Natural killer cell (primary cell): Measurements from ENCODE around the gene SYVN1. TPM values are rescaled to one million over a fixed set of nuclear protein-coding genes. Genes with fewer than 3 reads are reported as not detected.
A peak's percentile ranks its signal among the peaks of the same experiment; 100 is the strongest.

Experiments
- ATAC-seq, 3 donors: fragments of 150-1000 bp in 2 of 3; fragments of 200-7000 bp in 1 of 3; cut with Tn5 transposase; 1 replicate in 1 of 3; 2 replicates in 2 of 3; pipeline ENCODE4 v1.10.0; 2021; ENCODE audit warnings: mild to moderate bottlenecking in 2 of 3, moderate library complexity in 2 of 3
- DNase-seq, 2 donors: peaks; one replicate each; pipeline versions ENCODE4 v3.0.0 to v3.0.0-alpha.2; 2013 to 2021; ENCODE audit warnings: mixed read lengths in 1 of 2
- H3K27ac ChIP-seq: one replicate; pipeline ENCODE4 v1.5.1; 2013; ENCODE audit warnings: mild to moderate bottlenecking, low read length
- H3K27me3 ChIP-seq: one replicate; pipeline ENCODE4 v1.6.1; 2013; ENCODE audit warnings: low read length; ENCODE audit not compliant: control insufficient read depth, insufficient read depth
- H3K36me3 ChIP-seq: one replicate; pipeline ENCODE4 v1.6.1; 2013; ENCODE audit warnings: low read length; ENCODE audit not compliant: control insufficient read depth, insufficient read depth
- H3K4me1 ChIP-seq: one replicate; pipeline ENCODE4 v1.6.1; 2013; ENCODE audit warnings: low read length; ENCODE audit not compliant: control insufficient read depth, insufficient read depth
- H3K4me3 ChIP-seq: one replicate; pipeline ENCODE4 v1.5.1; 2013; ENCODE audit warnings: low read length
- H3K9me3 ChIP-seq: one replicate; pipeline ENCODE4 v1.6.1; 2013; ENCODE audit warnings: low read length; ENCODE audit not compliant: control insufficient read depth, insufficient read depth
- H3K27ac Mint-ChIP-seq, 2 donors: one replicate each; pipeline ENCODE4 v1.8.0; 2022; ENCODE audit warnings: mild to moderate bottlenecking in 2 of 2, mixed read lengths in 2 of 2, moderate library complexity in 1 of 2
- H3K27me3 Mint-ChIP-seq, 2 donors: one replicate each; pipeline ENCODE4 v1.8.0; 2022; ENCODE audit warnings: low read depth in 2 of 2, mixed read lengths in 2 of 2
- H3K36me3 Mint-ChIP-seq: one replicate; pipeline ENCODE4 v1.8.0; 2022; ENCODE audit warnings: mixed read lengths
- H3K4me1 Mint-ChIP-seq, 2 donors: one replicate each; pipeline ENCODE4 v1.8.0; 2022; ENCODE audit warnings: mixed read lengths in 2 of 2
- H3K4me3 Mint-ChIP-seq: one replicate; pipeline ENCODE4 v1.8.0; 2022; ENCODE audit warnings: mild to moderate bottlenecking, moderate library complexity, mixed read lengths
- H3K9me3 Mint-ChIP-seq, 2 donors: one replicate each; pipeline ENCODE4 v1.8.0; 2022; ENCODE audit warnings: mixed read lengths in 2 of 2
- WGBS: methylation state at CpG from one replicate; pipeline ENCODE4 v1.1.7; 2013; ENCODE audit warnings: missing lambda C conversion rate; ENCODE audit not compliant: insufficient coverage; 5-methylcytosine and 5-hydroxymethylcytosine counted together
- intact Hi-C: fragments of 100-400 bp; cut with micrococcal nuclease; formaldehyde crosslinking; loops from one replicate; pipeline ENCODE4 v1.14.2; 2022
- total RNA-seq, 4 donors: library from RNA; stranded (reverse); fragments of 120-200 nt in 1 of 4; gene quantifications; one replicate each; pipeline versions ENCODE4 v1.2.3 to v1.2.4, GENCODE V29; 2013 to 2022
- TF ChIP-seq, protein P1 (sequence below): fragments of 200-600 bp; IDR thresholded peaks from one replicate; pipeline ENCODE4 v1.8.0; 2022; ENCODE audit warnings: antibody characterized with exemption

SYVN1 gene
- 100 to 1,000 TPM in 1 of 3 donors, 10 to 100 TPM in 2; 72.9 to 109 (median 90.2) TPM for total RNA-seq
- 27.9 TPM for total RNA-seq (2013)

DNA sequence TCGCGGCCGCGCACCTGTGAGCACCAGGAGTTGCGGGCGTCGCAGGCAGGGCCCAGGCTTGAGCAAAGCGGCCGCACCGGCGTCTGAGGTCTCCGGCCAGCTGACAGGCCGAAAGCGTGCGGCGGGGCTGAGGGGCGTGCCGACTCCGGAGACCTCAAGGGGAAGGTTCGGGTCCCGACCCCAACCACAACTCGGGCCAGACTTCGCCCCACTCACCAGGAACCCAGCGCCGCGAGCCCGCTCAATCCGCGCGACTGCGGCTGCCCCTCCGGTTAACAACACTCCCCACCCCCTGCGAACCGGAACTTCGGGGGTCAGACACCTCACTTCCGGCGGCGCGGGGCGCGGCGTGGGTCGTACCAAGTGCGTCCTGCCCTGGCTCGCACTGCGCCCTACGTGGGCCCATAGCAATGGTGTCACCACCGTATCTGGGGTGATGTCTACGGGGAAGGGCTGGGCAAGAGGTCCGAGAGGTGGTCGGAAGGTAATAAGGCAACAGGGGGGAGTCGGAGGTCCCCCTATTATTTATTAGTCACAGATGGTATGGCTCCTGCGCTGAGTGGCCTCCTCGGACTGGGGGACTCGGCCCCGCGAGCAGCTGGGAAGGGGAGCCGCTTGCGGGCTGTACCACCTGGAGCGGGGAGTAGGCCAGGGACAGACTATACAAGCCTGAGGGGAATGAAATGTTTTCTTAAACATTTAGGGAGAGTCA, at the start of gene SYVN1:
Gene SYVN1 (minus strand): TSS at position 280 of the 712 bp plus-strand sequence. CDS start 918 bp downstream, outside the sequence.
- Mint-ChIP-seq H3K36me3 (no peaks in the 10 kb centered on the region), H3K27ac (peak within 1 kb of the TSS; percentile 99), H3K4me3 (peak within 1 kb of the TSS; percentile 98), H3K27me3 (no peaks in the 10 kb centered on the region), H3K9me3 (no peaks in the 10 kb centered on the region), H3K4me1 (peaks cover 32 to 52% of the 10 kb centered on the region in 2 donors)
- Histone ChIP-seq H3K9me3 (no peaks in the 10 kb centered on the region), H3K4me1 (peaks cover 53% of the 10 kb centered on the region), H3K36me3 (peaks cover 32% of the 10 kb centered on the region), H3K27me3 (no peaks in the 10 kb centered on the region), H3K4me3 (peak within 1 kb of the TSS; percentile 92), H3K27ac (peak within 1 kb of the TSS; percentile 99)
- ATAC-seq (peak; percentile 75 to 90 (median 82)), DNase-seq (peak; percentile 91 to 95)
- TF ChIP-seq, protein P1, sequence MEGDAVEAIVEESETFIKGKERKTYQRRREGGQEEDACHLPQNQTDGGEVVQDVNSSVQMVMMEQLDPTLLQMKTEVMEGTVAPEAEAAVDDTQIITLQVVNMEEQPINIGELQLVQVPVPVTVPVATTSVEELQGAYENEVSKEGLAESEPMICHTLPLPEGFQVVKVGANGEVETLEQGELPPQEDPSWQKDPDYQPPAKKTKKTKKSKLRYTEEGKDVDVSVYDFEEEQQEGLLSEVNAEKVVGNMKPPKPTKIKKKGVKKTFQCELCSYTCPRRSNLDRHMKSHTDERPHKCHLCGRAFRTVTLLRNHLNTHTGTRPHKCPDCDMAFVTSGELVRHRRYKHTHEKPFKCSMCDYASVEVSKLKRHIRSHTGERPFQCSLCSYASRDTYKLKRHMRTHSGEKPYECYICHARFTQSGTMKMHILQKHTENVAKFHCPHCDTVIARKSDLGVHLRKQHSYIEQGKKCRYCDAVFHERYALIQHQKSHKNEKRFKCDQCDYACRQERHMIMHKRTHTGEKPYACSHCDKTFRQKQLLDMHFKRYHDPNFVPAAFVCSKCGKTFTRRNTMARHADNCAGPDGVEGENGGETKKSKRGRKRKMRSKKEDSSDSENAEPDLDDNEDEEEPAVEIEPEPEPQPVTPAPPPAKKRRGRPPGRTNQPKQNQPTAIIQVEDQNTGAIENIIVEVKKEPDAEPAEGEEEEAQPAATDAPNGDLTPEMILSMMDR = no peak
- intact Hi-C loops = loop anchor here (2.0 kb wide), 1 partner anchor 18 kb away; the partner anchor contains the start of gene ZNHIT2
- under 1% methylated on average over 60 of the region's 60 CpGs for WGBS

DNA sequence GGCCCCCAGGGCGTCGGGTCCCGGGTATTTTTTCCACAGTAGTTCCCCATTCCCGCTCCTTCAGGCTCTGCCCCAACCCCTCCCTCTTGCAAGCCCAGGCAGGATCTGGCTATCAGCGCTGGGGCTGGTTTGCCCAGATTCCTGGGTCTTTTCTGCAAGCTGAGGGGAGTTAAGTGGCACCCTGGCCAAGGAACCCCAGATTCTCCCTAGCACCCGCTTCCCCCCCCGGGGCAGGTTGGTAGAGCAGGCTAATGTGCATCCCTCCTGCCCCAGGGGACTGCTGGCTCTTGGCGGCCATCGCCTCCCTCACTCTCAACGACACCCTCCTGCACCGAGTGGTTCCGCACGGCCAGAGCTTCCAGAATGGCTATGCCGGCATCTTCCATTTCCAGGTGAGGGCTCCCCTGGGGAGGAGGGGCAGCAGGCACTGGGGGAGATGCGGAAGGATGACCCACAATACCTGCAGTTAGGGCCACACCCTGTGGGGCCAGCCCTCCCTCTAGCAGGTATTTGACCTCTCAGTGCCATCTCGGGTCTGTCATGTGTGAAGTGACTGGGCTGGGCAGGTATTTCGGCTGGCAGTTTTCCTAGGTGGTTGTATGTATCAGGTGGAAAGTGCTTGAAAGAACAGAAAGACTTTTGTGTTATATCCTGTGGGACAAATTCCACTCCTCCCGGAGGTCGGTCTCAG, 49.0 kb upstream of the SYVN1 start:
- no peak for DNase-seq
- H3K36me3 ChIP-seq = peaks cover 33% of the 10 kb centered on the region
- Mint-ChIP-seq H3K4me1 (peaks cover 14 to 48% of the 10 kb centered on the region in 2 donors), H3K27ac (peak overlapping the region; percentile 16 to 47), H3K9me3 (no peaks in the 10 kb centered on the region), H3K27me3 (no peaks in the 10 kb centered on the region), H3K36me3 (no peaks in the 10 kb centered on the region), H3K4me3 (peak overlapping the region; percentile 88)
- H3K27me3 ChIP-seq = no peaks in the 10 kb centered on the region
- ATAC-seq = no peak
- 95% methylated on average over 19 of the region's 19 CpGs for WGBS
- no peaks in the 10 kb centered on the region for H3K9me3 ChIP-seq
- H3K27ac ChIP-seq = no peak overlapping the region
- intact Hi-C loops = no loop called here
- TF ChIP-seq, protein P1 = no peak
- H3K4me3 ChIP-seq = no peak overlapping the region
- H3K4me1 ChIP-seq = peaks cover 25% of the 10 kb centered on the region

DNA sequence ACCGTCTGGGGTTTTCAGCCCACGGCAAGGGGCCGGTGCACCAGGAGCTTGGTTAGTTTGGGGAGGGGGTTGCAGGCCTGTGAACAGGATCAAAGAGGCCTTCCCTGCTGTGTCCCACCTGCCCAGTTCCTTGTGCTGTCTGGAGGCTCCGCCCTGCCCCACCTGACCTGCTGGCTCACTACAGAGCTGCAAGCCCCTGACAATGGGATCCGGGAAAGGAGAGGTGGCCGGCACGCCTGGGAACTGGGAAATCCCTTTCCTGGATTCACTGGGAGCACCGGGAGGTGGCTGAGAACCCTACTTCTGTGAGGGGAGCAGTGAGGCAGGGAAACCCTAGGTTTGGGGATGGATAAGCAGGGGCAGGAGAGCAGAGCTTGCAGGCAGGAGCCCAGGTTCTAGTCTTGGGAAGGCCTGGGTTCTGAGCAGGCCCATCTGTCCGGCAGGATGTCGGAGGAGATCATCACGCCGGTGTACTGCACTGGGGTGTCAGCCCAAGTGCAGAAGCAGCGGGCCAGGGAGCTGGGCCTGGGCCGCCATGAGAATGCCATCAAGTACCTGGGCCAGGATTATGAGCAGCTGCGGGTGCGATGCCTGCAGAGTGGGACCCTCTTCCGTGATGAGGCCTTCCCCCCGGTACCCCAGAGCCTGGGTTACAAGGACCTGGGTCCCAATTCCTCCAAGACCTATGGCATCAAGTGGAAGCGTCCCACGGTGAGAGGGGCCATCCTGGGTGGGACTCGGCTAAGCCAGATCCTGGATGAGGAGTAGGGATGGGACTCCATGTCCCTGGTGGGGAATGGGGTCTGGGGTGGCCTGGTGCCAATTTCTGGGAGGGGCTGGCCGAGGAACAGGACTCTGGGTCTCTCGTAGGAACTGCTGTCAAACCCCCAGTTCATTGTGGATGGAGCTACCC, 48.2 kb upstream of the SYVN1 start:
- H3K4me3 ChIP-seq = peak overlapping the region; percentile 83
- TF ChIP-seq, protein P1 = no peak
- intact Hi-C loops = no loop called here
- Mint-ChIP-seq H3K27me3 (no peaks in the 10 kb centered on the region), H3K4me3 (peak overlapping the region; percentile 88), H3K9me3 (no peaks in the 10 kb centered on the region), H3K4me1 (peaks cover 14 to 48% of the 10 kb centered on the region in 2 donors), H3K36me3 (no peaks in the 10 kb centered on the region), H3K27ac (peak overlapping the region; percentile 72 to 87)
- 60% methylated on average over 23 of the region's 23 CpGs for WGBS
- peaks cover 25% of the 10 kb centered on the region for H3K4me1 ChIP-seq
- DNase-seq (peak in 1 of 2 donors; percentile 28), ATAC-seq (no peak)
- H3K9me3 ChIP-seq = no peaks in the 10 kb centered on the region
- no peaks in the 10 kb centered on the region for H3K27me3 ChIP-seq
- peaks cover 27% of the 10 kb centered on the region for H3K36me3 ChIP-seq
- peak overlapping the region; percentile 78 for H3K27ac ChIP-seq
